Mucosa of descending colon (tissue), 3 donors: Measurements from ENCODE around the gene MRAS. TPM values are rescaled to one million over a fixed set of nuclear protein-coding genes. Genes with fewer than 3 reads are reported as not detected.

Source experiments
- ATAC-seq: fragments of 200-7000 bp; cut with Tn5 transposase; one replicate; pipeline ENCODE4 v1.9.1; 2020; ENCODE audit warnings: mild to moderate bottlenecking, moderate library complexity
- DNase-seq, 3 donors: peaks; one replicate each; pipeline ENCODE4 v3.0.0-alpha.2; 2020
- H3K36me3 ChIP-seq: fragments of 200-600 bp; one replicate; pipeline ENCODE4 v1.8.0; 2021; ENCODE audit warnings: low read depth, mild to moderate bottlenecking
- H3K4me1 ChIP-seq: fragments of 200-600 bp; one replicate; pipeline ENCODE4 v1.8.0; 2021; ENCODE audit warnings: low read depth, mild to moderate bottlenecking
- H3K4me3 ChIP-seq: fragments of 200-600 bp; one replicate; pipeline ENCODE4 v1.8.0; 2021; ENCODE audit warnings: mild to moderate bottlenecking
- H3K9me3 ChIP-seq: fragments of 200-600 bp; one replicate; pipeline ENCODE4 v1.8.0; 2021; ENCODE audit warnings: mild to moderate bottlenecking
- CTCF ChIP-seq: fragments of 200-600 bp; IDR thresholded peaks from one replicate; pipeline ENCODE4 v1.8.0; 2022; ENCODE audit warnings: antibody characterized with exemption, mild to moderate bottlenecking
- intact Hi-C, 2 donors: fragments of 100-400 bp; cut with DNase I in 1 of 2; cut with micrococcal nuclease in 1 of 2; formaldehyde crosslinking; loops; one replicate each; pipeline versions ENCODE4 v1.11.0 to v1.11.1; 2022; cut with DNase I, micrococcal nuclease
- total RNA-seq, 3 donors: library from RNA; stranded (reverse); fragmentation: NEBNext Ultra II Directional in 2 of 3; extraction: Animal tissue kit (Norgen Biotek cat#: 25700) in 2 of 3; gene quantifications; one replicate each; pipeline versions ENCODE4 v1.2.1 to v1.2.4, GENCODE V29; 2021 to 2023
- donor health status: DM: no; HTN: no; CAD: no; lungs with moderate emphysema.
- donor health status: DM: no; HTN: no; CAD: no.
- donor health status: DM: no; HTN: yes; CAD: no.

The MRAS gene
- total RNA-seq, 3 donors from 2014 or later, result 2.5 to 37.6 (median 4.6) TPM

GRCh38 chr3:138359148-138359918, 11.0 kb downstream of the MRAS start:
- intact Hi-C loops, result no loop called here
- DNase-seq, result no peak

GRCh38 chr3:138359919-138360868, 11.8 kb downstream of the MRAS start:
- no peaks in the 10 kb centered on the region for H3K4me1 ChIP-seq
- intact Hi-C loops, result no loop called here
- H3K36me3 ChIP-seq, result no peaks in the 10 kb centered on the region
- TF ChIP-seq CTCF, result no peak
- ATAC-seq (no peak), DNase-seq (no peak)
- H3K9me3 ChIP-seq, result no peaks in the 10 kb centered on the region
- no peak overlapping the region for H3K4me3 ChIP-seq

More at GRCh38 chr3:138359148-138359918, 11.0 kb downstream of the MRAS start:
- H3K4me3 ChIP-seq, result no peak overlapping the region
- no peak for TF ChIP-seq CTCF
- H3K36me3 ChIP-seq, result no peaks in the 10 kb centered on the region
- ATAC-seq, result no peak
- H3K4me1 ChIP-seq, result no peaks in the 10 kb centered on the region
- H3K9me3 ChIP-seq, result no peaks in the 10 kb centered on the region

- no peak for TF ChIP-seq CTCF
- no peak for DNase-seq
Observed at GRCh38 chr3:138360869-138361525, 12.6 kb downstream of the MRAS start.

GRCh38 chr3:138361561-138361971, 13.2 kb downstream of the MRAS start:
- H3K9me3 ChIP-seq, result no peaks in the 10 kb centered on the region
- no peaks in the 10 kb centered on the region for H3K36me3 ChIP-seq
- H3K4me1 ChIP-seq, result no peaks in the 10 kb centered on the region
- no peak for TF ChIP-seq CTCF
- H3K4me3 ChIP-seq, result no peak overlapping the region
- no peak for ATAC-seq
- intact Hi-C loops, result no loop called here
- no peak for DNase-seq

More at GRCh38 chr3:138360869-138361525, 12.6 kb downstream of the MRAS start:
- H3K36me3 ChIP-seq, result no peaks in the 10 kb centered on the region
- intact Hi-C loops, result no loop called here
- ATAC-seq, result no peak
- no peaks in the 10 kb centered on the region for H3K9me3 ChIP-seq
- H3K4me1 ChIP-seq, result no peaks in the 10 kb centered on the region
- no peak overlapping the region for H3K4me3 ChIP-seq

- no peak for DNase-seq
Observed at GRCh38 chr3:138362538-138362937, 14.2 kb downstream of the MRAS start.

More at GRCh38 chr3:138362538-138362937, 14.2 kb downstream of the MRAS start:
- no peaks in the 10 kb centered on the region for H3K9me3 ChIP-seq
- intact Hi-C loops, result no loop called here
- H3K4me3 ChIP-seq, result no peak overlapping the region
- H3K4me1 ChIP-seq, result no peaks in the 10 kb centered on the region
- no peak for TF ChIP-seq CTCF
- no peaks in the 10 kb centered on the region for H3K36me3 ChIP-seq
- no peak for ATAC-seq
